ENCODE measurements around the gene DIPK1B. TPM values are rescaled to one million over a fixed set of nuclear protein-coding genes. Genes with fewer than 3 reads are reported as not detected.

The DIPK1B gene
- total RNA-seq, 1 experiment from 2014 or later, result 26.3 TPM

GRCh38 chr9:136723989-136724388 is 11.6 kb downstream of the DIPK1B start:
- Histone ChIP-seq H3K9me3 (ENCODE audit: low read length) (no peaks in the 10 kb centered on the region), H3K79me2 (ENCODE audit: low read length) (peaks cover 53% of the 10 kb centered on the region), H3K4me1 (ENCODE audit: insufficient read depth, low read length) (peaks cover 17% of the 10 kb centered on the region), H3K9ac (ENCODE audit: low read length) (no peak overlapping the region), H3F3A (ENCODE audit: low read length, unreplicated experiment) (peaks cover 21% of the 10 kb centered on the region), H3K27ac (ENCODE audit: low read length) (no peak overlapping the region), H3K36me3 (ENCODE audit: low read depth, low read length) (peaks cover 34% of the 10 kb centered on the region), H4K20me1 (ENCODE audit: low read length) (peaks cover 52% of the 10 kb centered on the region), H2AFZ (ENCODE audit: low read length) (no peak overlapping the region), H3K4me3 (ENCODE audit: low read length) (no peak overlapping the region), H3K9me2 (replicated peaks; ENCODE audit: low read length) (no peaks in the 10 kb centered on the region), H3K4me2 (ENCODE audit: low read length) (no peak overlapping the region), H3K27me3 (ENCODE audit: low read length) (no peaks in the 10 kb centered on the region)
- TF ChIP-seq EZH2 (IDR thresholded peaks at IDR 0.05; ENCODE audit: low read length, unreplicated experiment) (no peak), EZH2phosphoT487 (IDR thresholded peaks at IDR 0.05; ENCODE audit: borderline replicate concordance, low read length) (no peak), CTCF (conservative IDR thresholded peaks at IDR 0.05; ENCODE audit: low read depth, low read length) (no peak)
- POLR2A ChIA-PET (ENCODE audit: unreplicated experiment), result no interaction called here
- DNase-seq (no peak), ATAC-seq (no peak)
- intact Hi-C loops (cut with micrococcal nuclease), result no loop called here
- CTCF ChIA-PET, result no interaction called here
- BruUV-seq (replicated peaks), result no TSS peak

GRCh38 chr9:136724772-136725171 is 12.4 kb downstream of the DIPK1B start:
- H3K9ac ChIP-seq (ENCODE audit: low read length), result no peak overlapping the region
- H4K20me1 ChIP-seq (ENCODE audit: low read length), result peaks cover 52% of the 10 kb centered on the region
- H3K9me3 ChIP-seq (ENCODE audit: low read length), result no peaks in the 10 kb centered on the region
- no peak overlapping the region for H3K4me3 ChIP-seq (ENCODE audit: low read length)
- peaks cover 25% of the 10 kb centered on the region for H3K4me1 ChIP-seq (ENCODE audit: insufficient read depth, low read length)
- H3K27ac ChIP-seq (ENCODE audit: low read length), result no peak overlapping the region
- H3K9me2 ChIP-seq (replicated peaks; ENCODE audit: low read length), result no peaks in the 10 kb centered on the region
- intact Hi-C loops (cut with micrococcal nuclease), result no loop called here
- peaks cover 61% of the 10 kb centered on the region for H3K79me2 ChIP-seq (ENCODE audit: low read length)
- H3K27me3 ChIP-seq (ENCODE audit: low read length), result no peaks in the 10 kb centered on the region
- no peak for TF ChIP-seq EZH2phosphoT487 (IDR thresholded peaks at IDR 0.05; ENCODE audit: borderline replicate concordance, low read length)
- TF ChIP-seq CTCF (conservative IDR thresholded peaks at IDR 0.05; ENCODE audit: low read depth, low read length), result no peak
- TF ChIP-seq EZH2 (IDR thresholded peaks at IDR 0.05; ENCODE audit: low read length, unreplicated experiment), result no peak
- H3K36me3 ChIP-seq (ENCODE audit: low read depth, low read length), result peaks cover 34% of the 10 kb centered on the region
- DNase-seq, result no peak
- CTCF ChIA-PET, result no interaction called here
- no peak for ATAC-seq
- POLR2A ChIA-PET (ENCODE audit: unreplicated experiment), result no interaction called here
- no TSS peak for BruUV-seq (replicated peaks)
- peaks cover 21% of the 10 kb centered on the region for H3F3A ChIP-seq (ENCODE audit: low read length, unreplicated experiment)
- no peak overlapping the region for H2AFZ ChIP-seq (ENCODE audit: low read length)
- peak overlapping the region; percentile 22; the same call in 1 of the 2 replicates for H3K4me2 ChIP-seq (ENCODE audit: low read length)

GRCh38 chr9:136725612-136726011 is 13.2 kb downstream of the DIPK1B start:
- Histone ChIP-seq H2AFZ (ENCODE audit: low read length) (no peak overlapping the region), H3K9ac (ENCODE audit: low read length) (peak overlapping the region; percentile 96; the same call in 1 of the 2 replicates), H3K27me3 (ENCODE audit: low read length) (no peaks in the 10 kb centered on the region), H3K4me3 (ENCODE audit: low read length) (peak overlapping the region; percentile 95), H3F3A (ENCODE audit: low read length, unreplicated experiment) (peaks cover 21% of the 10 kb centered on the region), H3K4me1 (ENCODE audit: insufficient read depth, low read length) (peaks cover 27% of the 10 kb centered on the region), H4K20me1 (ENCODE audit: low read length) (peaks cover 52% of the 10 kb centered on the region), H3K79me2 (ENCODE audit: low read length) (peaks cover 69% of the 10 kb centered on the region), H3K9me2 (replicated peaks; ENCODE audit: low read length) (no peaks in the 10 kb centered on the region), H3K9me3 (ENCODE audit: low read length) (no peaks in the 10 kb centered on the region), H3K4me2 (ENCODE audit: low read length) (peak overlapping the region; percentile 100), H3K27ac (ENCODE audit: low read length) (peak overlapping the region; percentile 57), H3K36me3 (ENCODE audit: low read depth, low read length) (peaks cover 34% of the 10 kb centered on the region)
- intact Hi-C loops (cut with micrococcal nuclease), result no loop called here
- peak; percentile 72 for DNase-seq
- BruUV-seq (replicated peaks), result no TSS peak
- ATAC-seq, result peak; percentile 29
- no peak for TF ChIP-seq EZH2 (IDR thresholded peaks at IDR 0.05; ENCODE audit: low read length, unreplicated experiment)
- no peak for TF ChIP-seq CTCF (conservative IDR thresholded peaks at IDR 0.05; ENCODE audit: low read depth, low read length)
- TF ChIP-seq EZH2phosphoT487 (IDR thresholded peaks at IDR 0.05; ENCODE audit: borderline replicate concordance, low read length), result no peak
- CTCF ChIA-PET, result interaction anchor here (0.6 kb wide), 1 partner anchor 253 kb away, joined by 5 read pairs; no protein-coding TSS in a partner anchor
- POLR2A ChIA-PET (ENCODE audit: unreplicated experiment), result interaction anchor here (0.7 kb wide), 1 partner anchor 219 kb away, joined by 5 read pairs; the partner anchor contains the start of gene FBXW5
